Endothelial cell (in vitro differentiated cells): ENCODE measurements around the gene ELFN1. TPM values are rescaled to one million over a fixed set of nuclear protein-coding genes. Genes with fewer than 3 reads are reported as not detected.

ENCODE experiments used
- DNase-seq: peaks from one replicate; pipeline ENCODE4 v3.0.0; 2021; ENCODE audit warnings: low spot score
- H3K27ac Mint-ChIP-seq: one replicate; pipeline ENCODE4 v1.8.0; 2021; ENCODE audit warnings: mixed read lengths, inconsistent platforms; ENCODE audit not compliant: unreplicated experiment
- H3K27me3 Mint-ChIP-seq: one replicate; pipeline ENCODE4 v1.8.0; 2021; ENCODE audit warnings: mild to moderate bottlenecking, moderate library complexity, mixed read lengths, inconsistent platforms; ENCODE audit not compliant: unreplicated experiment
- H3K36me3 Mint-ChIP-seq: one replicate; pipeline ENCODE4 v1.8.0; 2021; ENCODE audit warnings: mild to moderate bottlenecking, low read depth, mixed read lengths, inconsistent platforms; ENCODE audit not compliant: unreplicated experiment
- H3K4me1 Mint-ChIP-seq: one replicate; pipeline ENCODE4 v1.8.0; 2021; ENCODE audit warnings: mild to moderate bottlenecking, mixed read lengths, inconsistent platforms; ENCODE audit not compliant: unreplicated experiment
- H3K4me3 Mint-ChIP-seq: one replicate; pipeline ENCODE4 v1.8.0; 2021; ENCODE audit warnings: mild to moderate bottlenecking, mixed read lengths, inconsistent platforms; ENCODE audit not compliant: unreplicated experiment
- H3K9me3 Mint-ChIP-seq: one replicate; pipeline ENCODE4 v1.8.0; 2021; ENCODE audit warnings: mixed read lengths, inconsistent platforms; ENCODE audit not compliant: unreplicated experiment
- total RNA-seq: library from RNA; stranded (reverse); fragmentation: NEBNext Ultra II Directional; extraction: Animal tissue kit (Norgen Biotek cat#: 25700); gene quantifications from one replicate; pipeline ENCODE4 v1.2.1, GENCODE V29; 2021; ENCODE audit not compliant: unreplicated experiment
- TF ChIP-seq, protein P1 (sequence below): fragments of 200-600 bp; sonication (generic); IDR thresholded peaks from one replicate; pipeline ENCODE4 v1.5.0; 2021; ENCODE audit warnings: antibody characterized with exemption; ENCODE audit not compliant: unreplicated experiment

Gene ELFN1
- total RNA-seq, 1 donor from 2014 or later = 10.6 TPM

DNA sequence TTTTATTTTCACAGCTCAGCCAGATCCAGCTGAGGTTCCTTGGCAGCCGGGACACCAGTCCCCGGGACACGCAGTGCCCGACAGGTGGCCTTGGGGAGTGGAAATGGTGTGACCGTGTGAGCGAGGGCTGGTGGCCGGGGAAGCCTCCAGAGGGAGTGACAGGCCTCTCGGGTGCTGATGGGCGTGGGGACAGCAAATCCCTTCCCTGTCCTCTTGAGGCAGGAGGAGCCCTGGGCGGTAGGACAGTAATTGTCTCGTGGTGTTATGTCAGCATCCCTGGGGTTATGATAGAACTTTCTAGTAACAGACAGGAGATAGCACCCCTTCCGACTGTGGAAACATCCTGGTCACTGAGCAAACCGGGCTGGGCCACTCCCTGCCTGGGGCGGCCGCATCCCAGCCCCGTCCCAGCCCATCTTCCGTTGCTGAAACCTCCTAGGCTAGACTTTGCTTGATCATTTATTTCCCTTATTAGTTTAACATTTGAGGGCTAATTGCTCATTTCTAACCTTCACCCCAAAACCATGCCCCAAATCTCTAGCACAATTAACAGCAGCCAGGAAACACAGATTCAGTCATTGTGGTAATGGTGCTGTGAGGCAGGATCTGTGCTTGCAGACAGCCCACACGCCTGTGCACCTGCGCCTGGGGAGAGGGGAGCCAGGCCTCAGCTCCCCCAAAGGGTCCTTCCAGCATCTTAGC lies 63.3 kb downstream of the ELFN1 start:
- H3K4me3 Mint-ChIP-seq = no peak overlapping the region
- no peak overlapping the region for H3K27ac Mint-ChIP-seq
- no peaks in the 10 kb centered on the region for H3K4me1 Mint-ChIP-seq
- H3K27me3 Mint-ChIP-seq = peaks cover 11% of the 10 kb centered on the region
- peaks cover 13% of the 10 kb centered on the region for H3K36me3 Mint-ChIP-seq
- no peaks in the 10 kb centered on the region for H3K9me3 Mint-ChIP-seq
- no peak for DNase-seq
- TF ChIP-seq, protein P1, sequence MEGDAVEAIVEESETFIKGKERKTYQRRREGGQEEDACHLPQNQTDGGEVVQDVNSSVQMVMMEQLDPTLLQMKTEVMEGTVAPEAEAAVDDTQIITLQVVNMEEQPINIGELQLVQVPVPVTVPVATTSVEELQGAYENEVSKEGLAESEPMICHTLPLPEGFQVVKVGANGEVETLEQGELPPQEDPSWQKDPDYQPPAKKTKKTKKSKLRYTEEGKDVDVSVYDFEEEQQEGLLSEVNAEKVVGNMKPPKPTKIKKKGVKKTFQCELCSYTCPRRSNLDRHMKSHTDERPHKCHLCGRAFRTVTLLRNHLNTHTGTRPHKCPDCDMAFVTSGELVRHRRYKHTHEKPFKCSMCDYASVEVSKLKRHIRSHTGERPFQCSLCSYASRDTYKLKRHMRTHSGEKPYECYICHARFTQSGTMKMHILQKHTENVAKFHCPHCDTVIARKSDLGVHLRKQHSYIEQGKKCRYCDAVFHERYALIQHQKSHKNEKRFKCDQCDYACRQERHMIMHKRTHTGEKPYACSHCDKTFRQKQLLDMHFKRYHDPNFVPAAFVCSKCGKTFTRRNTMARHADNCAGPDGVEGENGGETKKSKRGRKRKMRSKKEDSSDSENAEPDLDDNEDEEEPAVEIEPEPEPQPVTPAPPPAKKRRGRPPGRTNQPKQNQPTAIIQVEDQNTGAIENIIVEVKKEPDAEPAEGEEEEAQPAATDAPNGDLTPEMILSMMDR = no peak

DNA sequence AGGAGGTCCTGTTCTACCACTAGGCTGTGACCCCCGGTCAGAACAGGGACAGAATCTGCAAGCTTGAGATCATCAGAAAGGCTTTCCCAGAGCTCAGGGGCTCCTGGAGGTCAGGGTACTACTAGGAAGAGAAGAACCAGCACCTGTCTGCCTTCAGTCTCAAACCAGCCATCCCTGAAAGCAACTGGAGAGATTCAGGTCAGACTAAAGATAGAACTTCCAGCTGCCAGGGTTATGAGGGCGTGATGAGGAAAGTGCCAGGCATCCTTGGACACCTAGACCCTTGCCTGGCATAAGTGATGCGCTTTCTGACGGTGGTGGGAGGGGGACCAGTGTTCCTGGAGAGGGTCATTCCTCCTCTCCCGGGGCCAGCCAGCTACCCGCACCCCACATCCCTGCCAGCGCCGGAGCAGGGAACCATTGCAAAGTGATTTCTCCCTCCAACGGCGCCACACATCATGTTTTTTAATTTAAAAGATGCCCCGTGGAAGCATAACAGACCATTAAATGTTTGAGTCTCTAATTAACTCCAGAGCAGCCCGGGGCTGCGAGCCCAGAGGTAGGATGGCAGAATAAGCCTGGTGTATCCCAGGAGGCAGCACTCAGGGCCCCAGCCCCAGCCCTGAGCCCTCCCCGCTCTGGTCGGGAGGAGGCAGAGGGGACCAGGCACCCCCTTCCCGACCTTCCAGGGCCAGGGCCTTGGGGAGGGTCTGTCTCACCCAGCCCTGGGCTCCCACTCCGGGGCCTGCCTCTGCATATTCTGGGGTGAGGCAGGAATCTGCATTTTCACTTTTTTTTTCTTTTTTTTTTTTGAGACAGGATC lies 64.0 kb downstream of the ELFN1 start:
- H3K4me1 Mint-ChIP-seq = no peaks in the 10 kb centered on the region
- H3K36me3 Mint-ChIP-seq = peaks cover 9% of the 10 kb centered on the region
- no peak overlapping the region for H3K27ac Mint-ChIP-seq
- no peak for DNase-seq
- H3K4me3 Mint-ChIP-seq = no peak overlapping the region
- H3K27me3 Mint-ChIP-seq = peaks cover 14% of the 10 kb centered on the region
- no peaks in the 10 kb centered on the region for H3K9me3 Mint-ChIP-seq
- TF ChIP-seq, protein P1 = no peak

DNA sequence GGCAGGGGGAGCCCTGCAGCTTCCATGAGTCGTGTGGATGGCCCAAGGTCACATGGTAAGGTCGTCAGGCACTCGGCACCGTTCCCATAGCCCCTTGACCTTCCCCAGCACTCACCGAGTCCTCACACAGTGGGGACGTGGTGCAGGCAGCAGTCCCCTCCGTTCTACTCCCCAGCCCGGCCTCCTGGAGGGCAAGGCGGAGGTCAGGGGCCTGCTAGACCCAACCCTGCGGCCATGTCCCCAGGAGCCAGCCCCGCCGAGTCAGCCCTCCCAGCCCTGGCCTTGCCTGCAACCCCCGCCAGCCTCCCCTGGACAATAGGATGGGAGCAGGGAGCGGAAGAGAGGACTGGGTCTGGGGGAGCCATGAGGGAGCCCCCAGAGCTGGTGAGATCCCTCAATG lies 65.2 kb downstream of the ELFN1 start:
- H3K4me3 Mint-ChIP-seq = no peak overlapping the region
- no peak for DNase-seq
- no peak overlapping the region for H3K27ac Mint-ChIP-seq
- H3K4me1 Mint-ChIP-seq = no peaks in the 10 kb centered on the region
- H3K27me3 Mint-ChIP-seq = peaks cover 16% of the 10 kb centered on the region
- no peaks in the 10 kb centered on the region for H3K9me3 Mint-ChIP-seq
- peaks cover 5% of the 10 kb centered on the region for H3K36me3 Mint-ChIP-seq
- TF ChIP-seq, protein P1 = no peak

DNA sequence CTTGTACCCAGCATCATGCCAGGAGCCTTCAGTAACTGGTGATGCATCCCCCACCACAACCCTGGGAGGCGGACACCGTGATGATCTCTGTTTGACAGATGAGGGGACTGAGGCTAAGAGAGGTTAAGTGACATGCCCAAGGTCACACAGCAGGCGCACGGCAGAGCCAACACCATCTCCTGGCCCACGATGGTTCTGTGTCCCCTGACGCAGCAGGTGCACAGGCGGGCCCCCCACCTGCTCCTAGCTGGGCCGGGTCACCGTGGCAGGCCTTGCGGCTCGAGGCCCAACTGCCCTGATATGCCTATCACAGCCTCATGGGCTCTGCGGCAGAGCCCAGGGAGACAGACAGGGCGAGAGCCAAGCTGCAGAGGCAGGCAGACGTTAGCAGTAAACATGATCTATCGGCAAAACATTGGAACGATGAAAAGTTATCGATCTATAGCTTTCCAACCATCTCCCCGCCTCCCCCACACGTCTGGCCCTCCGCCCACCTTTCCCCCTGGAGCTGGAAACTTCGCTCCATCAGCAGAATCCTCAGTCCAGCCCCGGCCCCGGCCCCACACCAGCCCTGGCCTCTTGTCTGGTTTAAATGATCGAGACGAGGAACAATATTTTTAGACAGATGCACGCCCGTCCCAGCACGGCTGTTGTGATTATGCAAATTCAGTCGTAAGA lies 65.9 kb downstream of the ELFN1 start:
- Mint-ChIP-seq H3K4me3 (no peak overlapping the region), H3K27ac (no peak overlapping the region), H3K27me3 (peaks cover 16% of the 10 kb centered on the region), H3K4me1 (no peaks in the 10 kb centered on the region), H3K36me3 (no peaks in the 10 kb centered on the region), H3K9me3 (no peaks in the 10 kb centered on the region)
- TF ChIP-seq, protein P1 = no peak
- DNase-seq = no peak

DNA sequence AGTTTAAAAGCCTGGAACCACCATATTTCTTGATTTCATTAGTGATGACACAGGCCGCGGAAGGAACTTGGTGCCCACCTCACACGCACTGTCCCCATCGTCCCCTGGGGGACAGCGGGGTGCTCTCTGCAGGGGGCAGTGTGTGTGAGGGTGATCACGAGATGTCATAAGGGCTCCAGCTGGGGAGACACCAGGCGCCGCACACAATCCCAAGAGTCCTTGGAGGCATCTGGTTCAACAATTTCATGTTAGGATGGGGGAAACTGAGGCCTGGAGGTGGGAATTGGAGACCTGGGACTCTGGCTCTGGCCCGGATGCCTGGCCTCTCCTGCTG lies 66.4 kb downstream of the ELFN1 start:
- no peaks in the 10 kb centered on the region for H3K4me1 Mint-ChIP-seq
- H3K9me3 Mint-ChIP-seq = no peaks in the 10 kb centered on the region
- no peak for DNase-seq
- peaks cover 16% of the 10 kb centered on the region for H3K27me3 Mint-ChIP-seq
- H3K36me3 Mint-ChIP-seq = no peaks in the 10 kb centered on the region
- no peak overlapping the region for H3K27ac Mint-ChIP-seq
- no peak overlapping the region for H3K4me3 Mint-ChIP-seq
- TF ChIP-seq, protein P1 = no peak
